Activated naive CD4-positive, alpha-beta T cell treated with anti-CD3 and anti-CD28 coated beads, Interleukin-2, amount 10 ng/mL, durations not matched to agents 7 days and 5 days (primary cell): ENCODE results near the gene UPF1.

Experiments used
- CTCF ChIA-PET: fragments of 350-600 bp; sonication (Branson Sonifier 250); formaldehyde crosslinking; loops from one replicate; lab custom pipeline; 2021; ENCODE audit warnings: antibody characterized with exemption; lab: Charles Lee
- DNase-seq: peaks from one replicate; pipeline ENCODE4 v3.0.0-alpha.2; 2020
- H3K27ac Mint-ChIP-seq: one replicate; pipeline ENCODE4 v1.8.0; 2021; ENCODE audit warnings: mild to moderate bottlenecking, moderate library complexity, mixed read lengths
- H3K27me3 Mint-ChIP-seq: one replicate; pipeline ENCODE4 v1.8.0; 2021; ENCODE audit warnings: mild to moderate bottlenecking, mixed read lengths
- H3K36me3 Mint-ChIP-seq: one replicate; pipeline ENCODE4 v1.8.0; 2021; ENCODE audit warnings: mixed read lengths
- H3K4me1 Mint-ChIP-seq: one replicate; pipeline ENCODE4 v1.8.0; 2021; ENCODE audit warnings: mixed read lengths
- H3K4me3 Mint-ChIP-seq: one replicate; pipeline ENCODE4 v1.8.0; 2021; ENCODE audit warnings: mild to moderate bottlenecking, moderate library complexity, mixed read lengths
- H3K9me3 Mint-ChIP-seq: one replicate; pipeline ENCODE4 v1.8.0; 2021; ENCODE audit warnings: mixed read lengths

Gene UPF1

GRCh38 chr19:18793144-18794028 is 38.4 kb upstream of the UPF1 start:
- H3K4me3 Mint-ChIP-seq = no peak overlapping the region
- H3K27ac Mint-ChIP-seq = no peak overlapping the region
- no peaks in the 10 kb centered on the region for H3K27me3 Mint-ChIP-seq
- peaks cover 17% of the 10 kb centered on the region for H3K4me1 Mint-ChIP-seq
- H3K9me3 Mint-ChIP-seq = no peaks in the 10 kb centered on the region
- no peak for DNase-seq
- CTCF ChIA-PET = no interaction called here
- no peaks in the 10 kb centered on the region for H3K36me3 Mint-ChIP-seq

GRCh38 chr19:18794029-18794313 is 37.8 kb upstream of the UPF1 start:
- no peaks in the 10 kb centered on the region for H3K27me3 Mint-ChIP-seq
- DNase-seq = no peak
- no peak overlapping the region for H3K4me3 Mint-ChIP-seq
- CTCF ChIA-PET = no interaction called here
- H3K27ac Mint-ChIP-seq = no peak overlapping the region
- H3K4me1 Mint-ChIP-seq = peaks cover 13% of the 10 kb centered on the region
- no peaks in the 10 kb centered on the region for H3K36me3 Mint-ChIP-seq
- H3K9me3 Mint-ChIP-seq = no peaks in the 10 kb centered on the region

- no peaks in the 10 kb centered on the region for H3K36me3 Mint-ChIP-seq
- no peak overlapping the region for H3K4me3 Mint-ChIP-seq
- H3K27ac Mint-ChIP-seq = no peak overlapping the region
- peaks cover 6% of the 10 kb centered on the region for H3K4me1 Mint-ChIP-seq
- H3K9me3 Mint-ChIP-seq = no peaks in the 10 kb centered on the region
- DNase-seq = no peak
- CTCF ChIA-PET = no interaction called here
- no peaks in the 10 kb centered on the region for H3K27me3 Mint-ChIP-seq
Measured at GRCh38 chr19:18794692-18795091, 37.1 kb upstream of the UPF1 start.

- no peak for DNase-seq
- H3K27ac Mint-ChIP-seq = no peak overlapping the region
- H3K27me3 Mint-ChIP-seq = no peaks in the 10 kb centered on the region
- CTCF ChIA-PET = no interaction called here
- H3K9me3 Mint-ChIP-seq = no peaks in the 10 kb centered on the region
- H3K4me1 Mint-ChIP-seq = no peaks in the 10 kb centered on the region
- no peak overlapping the region for H3K4me3 Mint-ChIP-seq
- H3K36me3 Mint-ChIP-seq = no peaks in the 10 kb centered on the region
Measured at GRCh38 chr19:18795540-18795939, 36.2 kb upstream of the UPF1 start.

GRCh38 chr19:18796239-18796638 is 35.5 kb upstream of the UPF1 start:
- Mint-ChIP-seq H3K36me3 (no peaks in the 10 kb centered on the region), H3K9me3 (no peaks in the 10 kb centered on the region), H3K4me3 (no peak overlapping the region), H3K4me1 (no peaks in the 10 kb centered on the region), H3K27me3 (no peaks in the 10 kb centered on the region), H3K27ac (no peak overlapping the region)
- CTCF ChIA-PET = no interaction called here
- DNase-seq = no peak

- H3K9me3 Mint-ChIP-seq = no peaks in the 10 kb centered on the region
- no peaks in the 10 kb centered on the region for H3K4me1 Mint-ChIP-seq
- DNase-seq = no peak
- H3K4me3 Mint-ChIP-seq = no peak overlapping the region
- no peak overlapping the region for H3K27ac Mint-ChIP-seq
- H3K36me3 Mint-ChIP-seq = no peaks in the 10 kb centered on the region
- CTCF ChIA-PET = interaction anchor here (0.7 kb wide), 1 partner anchor 68 kb away, joined by 3 read pairs; no protein-coding TSS in a partner anchor
- no peaks in the 10 kb centered on the region for H3K27me3 Mint-ChIP-seq
Measured at GRCh38 chr19:18798384-18799352, 33.1 kb upstream of the UPF1 start.

GRCh38 chr19:18799389-18799970 is 32.3 kb upstream of the UPF1 start:
- Mint-ChIP-seq H3K4me1 (no peaks in the 10 kb centered on the region), H3K27ac (no peak overlapping the region), H3K4me3 (no peak overlapping the region), H3K27me3 (peaks cover 7% of the 10 kb centered on the region), H3K36me3 (no peaks in the 10 kb centered on the region), H3K9me3 (no peaks in the 10 kb centered on the region)
- no peak for DNase-seq
- CTCF ChIA-PET = no interaction called here

GRCh38 chr19:18800079-18800478 is 31.7 kb upstream of the UPF1 start:
- H3K9me3 Mint-ChIP-seq = no peaks in the 10 kb centered on the region
- peaks cover 7% of the 10 kb centered on the region for H3K27me3 Mint-ChIP-seq
- H3K4me1 Mint-ChIP-seq = no peaks in the 10 kb centered on the region
- CTCF ChIA-PET = no interaction called here
- DNase-seq = no peak
- H3K27ac Mint-ChIP-seq = no peak overlapping the region
- no peak overlapping the region for H3K4me3 Mint-ChIP-seq
- no peaks in the 10 kb centered on the region for H3K36me3 Mint-ChIP-seq

GRCh38 chr19:18800636-18801035 is 31.1 kb upstream of the UPF1 start:
- CTCF ChIA-PET = no interaction called here
- no peak overlapping the region for H3K27ac Mint-ChIP-seq
- H3K4me1 Mint-ChIP-seq = no peaks in the 10 kb centered on the region
- DNase-seq = no peak
- no peaks in the 10 kb centered on the region for H3K9me3 Mint-ChIP-seq
- H3K4me3 Mint-ChIP-seq = no peak overlapping the region
- no peaks in the 10 kb centered on the region for H3K36me3 Mint-ChIP-seq
- H3K27me3 Mint-ChIP-seq = peaks cover 7% of the 10 kb centered on the region

- Mint-ChIP-seq H3K27me3 (peaks cover 9% of the 10 kb centered on the region), H3K9me3 (no peaks in the 10 kb centered on the region), H3K4me3 (no peak overlapping the region), H3K4me1 (no peaks in the 10 kb centered on the region), H3K27ac (no peak overlapping the region), H3K36me3 (no peaks in the 10 kb centered on the region)
- CTCF ChIA-PET = no interaction called here
- no peak for DNase-seq
Measured at GRCh38 chr19:18802354-18802753, 29.4 kb upstream of the UPF1 start.

- no peak for DNase-seq
- Mint-ChIP-seq H3K27me3 (peaks cover 22% of the 10 kb centered on the region), H3K27ac (no peak overlapping the region), H3K4me3 (no peak overlapping the region), H3K36me3 (no peaks in the 10 kb centered on the region), H3K4me1 (no peaks in the 10 kb centered on the region), H3K9me3 (no peaks in the 10 kb centered on the region)
- CTCF ChIA-PET = interaction anchor here (1.0 kb wide), 1 partner anchor 63 kb away, joined by 5 read pairs; no protein-coding TSS in a partner anchor
Measured at GRCh38 chr19:18803550-18804138, 28.1 kb upstream of the UPF1 start.

GRCh38 chr19:18804139-18804601 is 27.6 kb upstream of the UPF1 start:
- no peak for DNase-seq
- H3K4me1 Mint-ChIP-seq = no peaks in the 10 kb centered on the region

GRCh38 chr19:18804643-18805042 is 27.1 kb upstream of the UPF1 start:
- H3K27me3 Mint-ChIP-seq = peaks cover 32% of the 10 kb centered on the region
- no peaks in the 10 kb centered on the region for H3K9me3 Mint-ChIP-seq
- H3K36me3 Mint-ChIP-seq = no peaks in the 10 kb centered on the region
- CTCF ChIA-PET = no interaction called here
- no peak overlapping the region for H3K4me3 Mint-ChIP-seq
- DNase-seq = no peak
- H3K27ac Mint-ChIP-seq = no peak overlapping the region
- H3K4me1 Mint-ChIP-seq = peaks cover 3% of the 10 kb centered on the region

More at GRCh38 chr19:18804139-18804601, 27.6 kb upstream of the UPF1 start:
- CTCF ChIA-PET = interaction anchor here (1.0 kb wide), 1 partner anchor 62 kb away, joined by 5 read pairs; no protein-coding TSS in a partner anchor
- Mint-ChIP-seq H3K9me3 (no peaks in the 10 kb centered on the region), H3K36me3 (no peaks in the 10 kb centered on the region), H3K4me3 (no peak overlapping the region), H3K27me3 (peaks cover 27% of the 10 kb centered on the region), H3K27ac (no peak overlapping the region)

GRCh38 chr19:18807861-18808331 is 23.9 kb upstream of the UPF1 start:
- Mint-ChIP-seq H3K4me3 (no peak overlapping the region), H3K36me3 (no peaks in the 10 kb centered on the region), H3K9me3 (no peaks in the 10 kb centered on the region), H3K27ac (no peak overlapping the region), H3K4me1 (peaks cover 3% of the 10 kb centered on the region), H3K27me3 (peaks cover 47% of the 10 kb centered on the region)
- CTCF ChIA-PET = no interaction called here
- no peak for DNase-seq
